Esophagus (tissue), 2 donors: Measurements from ENCODE around the gene AKAP8. TPM values are rescaled to one million over a fixed set of nuclear protein-coding genes. Genes with fewer than 3 reads are reported as not detected.

Experiments used
- H3K27ac ChIP-seq, 2 donors: one replicate each; pipeline ENCODE4 v1.5.1; 2013; ENCODE audit warnings: low read depth in 2 of 2, mild to moderate bottlenecking in 2 of 2, inconsistent platforms in 1 of 2, low read length in 1 of 2, moderate library complexity in 1 of 2
- H3K27me3 ChIP-seq, 2 donors: one replicate each; pipeline ENCODE4 v1.6.1; 2013; ENCODE audit warnings: low read length in 2 of 2, control low read depth in 1 of 2, mild to moderate bottlenecking in 1 of 2; ENCODE audit not compliant: insufficient read depth in 2 of 2, control insufficient read depth in 1 of 2
- H3K36me3 ChIP-seq, 2 donors: one replicate each; pipeline ENCODE4 v1.6.1; 2013; ENCODE audit warnings: low read length in 1 of 2; ENCODE audit not compliant: control insufficient read depth in 2 of 2, insufficient read depth in 2 of 2
- H3K4me1 ChIP-seq, 2 donors: one replicate each; pipeline ENCODE4 v1.6.1; 2013; ENCODE audit warnings: low read length in 1 of 2; ENCODE audit not compliant: control insufficient read depth in 2 of 2, insufficient read depth in 2 of 2
- H3K4me3 ChIP-seq, 2 donors: one replicate each; pipeline ENCODE4 v1.5.1; 2013; ENCODE audit warnings: low read length in 2 of 2, mild to moderate bottlenecking in 2 of 2, low read depth in 1 of 2, moderate library complexity in 1 of 2
- H3K9me3 ChIP-seq, 2 donors: one replicate each; pipeline ENCODE4 v1.6.1; 2013; ENCODE audit warnings: mild to moderate bottlenecking in 2 of 2, low read depth in 1 of 2, low read length in 1 of 2, moderate library complexity in 1 of 2; ENCODE audit not compliant: control insufficient read depth in 2 of 2, insufficient read depth in 1 of 2
- WGBS, 2 donors: extraction: QIAGEN DNeasy Blood & Tissue Kit; methylation state at CpG; one replicate each; pipeline ENCODE4 v1.1.7; 2013; 5-methylcytosine and 5-hydroxymethylcytosine counted together
- polyA plus RNA-seq, 2 donors: library from polyadenylated mRNA; stranded (reverse); fragments of 200-250 nt; gene quantifications; one replicate each; pipeline ENCODE4 v1.2.3, GENCODE V29; 2013
- donor health status: healthy with polysubstance abuse.
- donor health status: Bipolar disorder and iron deficiency.

AKAP8 gene
- polyA plus RNA-seq, 2 donors, result 13.1 to 15.0 TPM

GRCh38 chr19:15330801-15331418, 48.7 kb downstream of the AKAP8 start:
- Histone ChIP-seq H3K36me3 (no peaks in the 10 kb centered on the region), H3K27me3 (no peaks in the 10 kb centered on the region), H3K27ac (peak overlapping the region; percentile 99 to 100), H3K4me3 (peak overlapping the region; percentile 88 to 93), H3K4me1 (peaks cover 0 to 6% of the 10 kb centered on the region in 2 donors), H3K9me3 (no peaks in the 10 kb centered on the region)
- WGBS, 2 donors, result 4% methylated on average over 17 of the region's 17 CpGs

DNA sequence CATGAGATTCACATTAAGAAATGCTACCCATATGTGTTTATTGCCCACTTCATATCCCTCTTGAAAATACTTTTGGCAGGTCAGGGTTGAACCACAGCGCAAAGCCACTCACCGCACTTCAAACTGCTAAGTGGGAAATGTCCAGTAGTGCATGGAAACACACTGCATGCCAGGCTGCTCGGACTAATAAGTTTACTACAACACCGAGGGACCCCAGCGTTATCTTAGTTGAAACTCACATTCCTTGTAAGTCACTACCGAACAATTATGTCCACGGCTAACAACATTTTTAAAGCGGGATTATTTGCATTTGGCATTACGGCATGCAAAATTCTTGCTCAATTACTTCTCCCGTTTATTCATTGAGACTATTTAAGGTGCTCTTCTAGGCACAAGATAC, 51.3 kb downstream of the AKAP8 start:
- Histone ChIP-seq H3K36me3 (no peaks in the 10 kb centered on the region), H3K9me3 (no peaks in the 10 kb centered on the region), H3K27me3 (no peaks in the 10 kb centered on the region), H3K4me3 (no peak overlapping the region), H3K27ac (no peak overlapping the region), H3K4me1 (peaks cover 6 to 23% of the 10 kb centered on the region in 2 donors)
- WGBS, 2 donors, result 63 to 64% methylated on average over 10 of the region's 10 CpGs

GRCh38 chr19:15324791-15325519, 54.6 kb downstream of the AKAP8 start:
- 31 to 38% methylated on average over 6 of the region's 6 CpGs for WGBS, 2 donors
- Histone ChIP-seq H3K36me3 (no peaks in the 10 kb centered on the region), H3K4me3 (no peak overlapping the region), H3K27me3 (no peaks in the 10 kb centered on the region), H3K4me1 (peaks cover 6 to 22% of the 10 kb centered on the region in 2 donors), H3K27ac (peak overlapping the region; percentile 37 to 87), H3K9me3 (no peaks in the 10 kb centered on the region)

GRCh38 chr19:15323496-15324235, 55.9 kb downstream of the AKAP8 start:
- no peaks in the 10 kb centered on the region for H3K36me3 ChIP-seq
- H3K4me1 ChIP-seq, result peaks cover 9 to 22% of the 10 kb centered on the region in 2 donors
- H3K9me3 ChIP-seq, result no peaks in the 10 kb centered on the region
- peak overlapping the region; percentile 87 to 89 for H3K27ac ChIP-seq
- H3K27me3 ChIP-seq, result no peaks in the 10 kb centered on the region
- H3K4me3 ChIP-seq, result no peak overlapping the region
- WGBS, 2 donors, result 18 to 21% methylated on average over 5 of the region's 5 CpGs

GRCh38 chr19:15321739-15322138, 57.8 kb downstream of the AKAP8 start:
- Histone ChIP-seq H3K4me1 (peaks cover 11 to 33% of the 10 kb centered on the region in 2 donors), H3K36me3 (no peaks in the 10 kb centered on the region), H3K27ac (no peak overlapping the region), H3K9me3 (no peaks in the 10 kb centered on the region), H3K27me3 (no peaks in the 10 kb centered on the region), H3K4me3 (no peak overlapping the region)
- 39 to 71% methylated on average over 2 of the region's 2 CpGs for WGBS, 2 donors

GRCh38 chr19:15320116-15320515, 59.5 kb downstream of the AKAP8 start:
- Histone ChIP-seq H3K27ac (no peak overlapping the region), H3K4me3 (no peak overlapping the region), H3K9me3 (no peaks in the 10 kb centered on the region), H3K4me1 (peaks cover 10 to 37% of the 10 kb centered on the region in 2 donors), H3K27me3 (no peaks in the 10 kb centered on the region), H3K36me3 (no peaks in the 10 kb centered on the region)
- WGBS, 2 donors, result 53 to 62% methylated on average over 4 of the region's 4 CpGs

DNA sequence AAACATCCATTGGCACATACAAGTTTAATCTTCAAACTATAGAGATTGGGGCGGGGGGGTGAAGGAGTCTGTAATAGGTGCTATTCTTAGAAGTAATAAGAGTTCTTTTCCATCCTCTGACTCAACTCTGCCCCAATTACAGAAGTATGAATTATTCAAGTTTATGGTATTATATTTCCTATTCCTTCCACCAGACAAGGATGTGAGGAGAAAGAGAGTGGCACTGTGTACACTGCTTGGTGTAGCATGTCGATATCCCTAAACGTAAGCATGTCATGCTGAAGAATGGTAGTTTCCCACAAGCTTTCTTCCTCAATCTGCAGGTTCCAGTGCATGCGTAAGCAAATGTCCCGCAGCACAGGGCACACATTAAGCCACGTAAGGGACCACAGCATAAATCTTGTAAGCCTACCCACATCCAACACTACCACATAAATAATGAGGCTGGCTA, 61.3 kb downstream of the AKAP8 start:
- WGBS, 2 donors, result 46 to 57% methylated on average over 6 of the region's 6 CpGs
- no peak overlapping the region for H3K27ac ChIP-seq

DNA sequence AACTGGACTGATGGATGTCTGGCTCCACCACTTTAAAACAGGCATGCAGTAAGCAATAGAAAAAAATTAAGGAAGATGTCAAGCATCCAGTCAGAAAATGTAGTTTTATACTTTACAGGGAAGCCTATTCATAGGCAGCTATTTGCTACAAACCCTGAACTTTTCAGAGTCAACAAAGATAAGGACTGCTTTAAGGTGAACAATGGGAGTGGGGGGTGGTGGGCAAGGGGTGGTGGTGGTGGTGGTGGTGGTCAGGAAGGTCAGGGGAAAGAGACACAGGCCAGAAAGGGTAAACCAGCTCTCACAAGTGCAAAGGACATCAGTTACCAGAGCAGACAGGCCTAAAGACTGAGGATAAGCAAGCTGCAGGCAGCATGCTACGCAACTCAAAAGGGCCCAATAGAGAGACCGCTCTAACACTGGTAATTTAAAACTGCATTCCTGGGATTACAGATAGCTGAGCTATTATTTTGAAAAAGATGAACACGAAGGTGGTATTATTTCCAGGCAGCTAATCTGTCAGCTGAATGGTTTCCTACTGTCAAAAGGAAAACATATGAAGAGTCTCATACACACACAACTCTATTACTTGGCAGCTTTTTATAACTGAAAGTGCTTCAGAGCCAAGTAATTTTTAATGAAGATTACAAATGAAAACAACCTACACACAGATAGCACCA, 62.1 kb downstream of the AKAP8 start:
- Histone ChIP-seq H3K9me3 (no peaks in the 10 kb centered on the region), H3K36me3 (no peaks in the 10 kb centered on the region), H3K27ac (peak overlapping the region in 1 of 2 donors; percentile 15), H3K4me3 (no peak overlapping the region), H3K27me3 (no peaks in the 10 kb centered on the region), H3K4me1 (peaks cover 13 to 31% of the 10 kb centered on the region in 2 donors)
- 52 to 57% methylated on average over 3 of the region's 3 CpGs for WGBS, 2 donors

More for the DNA sequence above, 61.3 kb downstream of the AKAP8 start:
- H3K36me3 ChIP-seq, result no peaks in the 10 kb centered on the region
- H3K4me1 ChIP-seq, result peaks cover 11 to 31% of the 10 kb centered on the region in 2 donors
- no peaks in the 10 kb centered on the region for H3K27me3 ChIP-seq
- H3K4me3 ChIP-seq, result no peak overlapping the region
- H3K9me3 ChIP-seq, result no peaks in the 10 kb centered on the region

DNA sequence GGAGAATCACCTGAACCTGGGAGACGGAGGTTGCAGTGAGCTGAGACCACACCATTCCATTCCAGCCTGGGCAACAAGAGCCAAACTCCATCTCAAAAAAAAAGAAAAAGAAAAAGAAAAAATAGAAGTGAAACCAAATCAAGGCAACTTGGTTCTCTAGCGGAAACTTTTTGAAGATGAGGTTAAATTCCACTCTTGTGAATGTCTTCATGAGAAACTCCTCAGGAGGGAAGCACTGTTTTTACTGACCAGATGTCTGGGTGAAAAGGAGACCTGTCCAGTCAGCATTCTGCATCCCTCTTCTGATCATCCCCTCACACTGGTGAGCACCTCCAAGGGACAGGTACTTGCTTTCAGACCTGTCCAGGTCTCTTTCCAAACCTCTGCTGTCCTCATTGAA, 63.1 kb downstream of the AKAP8 start:
- no peaks in the 10 kb centered on the region for H3K27me3 ChIP-seq
- H3K4me1 ChIP-seq, result peaks cover 13 to 34% of the 10 kb centered on the region in 2 donors
- no peak overlapping the region for H3K27ac ChIP-seq
- H3K4me3 ChIP-seq, result no peak overlapping the region
- H3K9me3 ChIP-seq, result no peaks in the 10 kb centered on the region
- WGBS, 2 donors, result 83 to 87% methylated on average over 2 of the region's 2 CpGs
- H3K36me3 ChIP-seq, result no peaks in the 10 kb centered on the region
